SK-N-SH (cell line): ENCODE data around the gene CDH4. TPM values are rescaled to one million over a fixed set of nuclear protein-coding genes. Genes with fewer than 3 reads are reported as not detected.

Source experiments
- CTCF ChIA-PET: fragments of 300-600, 350-600 bp; formaldehyde crosslinking; extraction: SDS; loops from one replicate; lab custom pipeline; 2021; lab: Yijun Ruan, JAX
- POLR2A ChIA-PET: fragments of 350-600 bp; sonication (Branson Sonifier 250); formaldehyde crosslinking; extraction: SDS; loops from one replicate; lab custom pipeline; 2020; ENCODE audit warnings: antibody characterized with exemption, inconsistent platforms; lab: Yijun Ruan, JAX
- DNase-seq: peaks from one replicate; pipeline ENCODE4 v3.0.0; 2012
- H2AFZ ChIP-seq: fragments of 200-600 bp; sonication (generic); 2 replicates; pipeline ENCODE4 v1.8.1; 2016; ENCODE audit warnings: antibody characterized with exemption, mild to moderate bottlenecking, low read depth
- H3F3A ChIP-seq: fragments of 200-600 bp; sonication (generic); replicated peaks from 2 replicates; pipeline ENCODE3; 2016; ENCODE audit warnings: antibody characterized with exemption, mild to moderate bottlenecking; ENCODE audit not compliant: insufficient read depth
- H3K27ac ChIP-seq, 2 experiments: fragments of 200-500 bp in 1 of 2; fragments of 200-600 bp in 1 of 2; sonication (Bioruptor generic) in 1 of 2; sonication (generic), shearing (Covaris generic) in 1 of 2; 2 replicates each; pipeline versions ENCODE4 v1.5.1 to v1.6.1; 2014 to 2016; ENCODE audit warnings: low read depth in 2 of 2, inconsistent platforms in 1 of 2, low read length in 1 of 2, mild to moderate bottlenecking in 1 of 2, mixed read lengths in 1 of 2
- H3K27me3 ChIP-seq: fragments of 200-600 bp; sonication (generic), shearing (Covaris generic); 2 replicates; pipeline ENCODE4 v1.6.1; 2016; ENCODE audit warnings: mixed run types; ENCODE audit not compliant: insufficient read depth
- H3K36me3 ChIP-seq, 2 experiments: fragments of 200-500 bp in 1 of 2; fragments of 200-600 bp in 1 of 2; sonication (Bioruptor generic) in 1 of 2; sonication (generic) in 1 of 2; replicated peaks in 1 of 2; 2 replicates each; pipeline versions ENCODE3 to v1.5.1; 2014 to 2016; ENCODE audit warnings: low read length in 1 of 2, mild to moderate bottlenecking in 1 of 2; ENCODE audit not compliant: insufficient read depth in 2 of 2, control insufficient read depth in 1 of 2
- H3K4me1 ChIP-seq, 2 experiments: fragments of 200-500 bp in 1 of 2; fragments of 200-600 bp in 1 of 2; sonication (Bioruptor generic) in 1 of 2; sonication (generic), shearing (Covaris generic) in 1 of 2; 2 replicates each; pipeline versions ENCODE4 v1.5.1 to v1.6.1; 2014 to 2016; ENCODE audit warnings: low read depth in 1 of 2, low read length in 1 of 2, mixed run types in 1 of 2; ENCODE audit not compliant: insufficient read depth in 2 of 2, control insufficient read depth in 1 of 2
- H3K4me2 ChIP-seq: fragments of 200-600 bp; sonication (generic), shearing (Covaris generic); 2 replicates; pipeline ENCODE4 v1.6.1; 2017; ENCODE audit warnings: mixed run types
- H3K4me3 ChIP-seq, 2 experiments: fragments of 200-500 bp in 1 of 2; fragments of 200-600 bp in 1 of 2; sonication (Bioruptor generic) in 1 of 2; sonication (generic), shearing (Covaris generic) in 1 of 2; 2 replicates each; pipeline versions ENCODE4 v1.5.1 to v1.8.1; 2014 to 2016; ENCODE audit warnings: low read depth in 2 of 2, inconsistent platforms in 1 of 2, low read length in 1 of 2, mild to moderate bottlenecking in 1 of 2, mixed read lengths in 1 of 2, moderate library complexity in 1 of 2
- H3K79me2 ChIP-seq: fragments of 200-600 bp; sonication (generic); 2 replicates; pipeline ENCODE4 v1.8.1; 2017; ENCODE audit warnings: mild to moderate bottlenecking; ENCODE audit not compliant: insufficient read depth
- H3K9ac ChIP-seq: fragments of 200-600 bp; sonication (generic); 2 replicates; pipeline ENCODE4 v1.6.1; 2017; ENCODE audit warnings: mixed run types
- H3K9me2 ChIP-seq: fragments of 200-600 bp; sonication (generic); 2 replicates; pipeline ENCODE4 v1.6.1; 2017; ENCODE audit warnings: mixed run types
- H3K9me3 ChIP-seq: fragments of 200-600 bp; sonication (generic); 2 replicates; pipeline ENCODE4 v1.6.1; 2017; ENCODE audit warnings: mixed run types, mild to moderate bottlenecking, moderate library complexity
- H4K20me1 ChIP-seq: fragments of 200-600 bp; sonication (generic); 2 replicates; pipeline ENCODE4 v1.6.1; 2017; ENCODE audit warnings: mild to moderate bottlenecking, mixed run types; ENCODE audit not compliant: insufficient read depth
- CHD2 ChIP-seq: fragments of 150-350 bp; IDR thresholded peaks from 2 replicates; pipeline ENCODE4 v1.6.1; 2018; ENCODE audit warnings: low read length; ENCODE audit not compliant: partially characterized antibody
- ELF1 ChIP-seq: IDR thresholded peaks from 2 replicates; pipeline ENCODE4 v1.4.0; 2012
- EP300 ChIP-seq, 2 experiments: IDR thresholded peaks; 2 replicates each; pipeline versions ENCODE4 v1.4.0 to v1.6.1; 2012; ENCODE audit warnings: borderline replicate concordance in 1 of 2, low read depth in 1 of 2, low read length in 1 of 2
- FOXM1 ChIP-seq: IDR thresholded peaks from 2 replicates; pipeline ENCODE4 v1.4.0; 2012; ENCODE audit warnings: low read depth, mild to moderate bottlenecking
- GABPA ChIP-seq: IDR thresholded peaks from 2 replicates; pipeline ENCODE4 v1.4.0; 2012; ENCODE audit warnings: low read depth, mild to moderate bottlenecking
- GATA2 ChIP-seq: sonication (generic); formaldehyde crosslinking; IDR thresholded peaks from 2 replicates; pipeline ENCODE4 v1.5.0; 2020; ENCODE audit warnings: mild to moderate bottlenecking, missing genetic modification reagents
- MAX ChIP-seq: IDR thresholded peaks from 2 replicates; pipeline ENCODE4 v1.4.0; 2012; ENCODE audit warnings: low read depth
- MEF2A ChIP-seq: IDR thresholded peaks from 2 replicates; pipeline ENCODE4 v1.4.0; 2012; ENCODE audit warnings: low read depth, borderline replicate concordance
- MXI1 ChIP-seq: IDR thresholded peaks from 2 replicates; pipeline ENCODE4 v1.6.1; 2012; ENCODE audit warnings: mild to moderate bottlenecking, low read depth, low read length, improper control_type of control experiment
- NFIC ChIP-seq: IDR thresholded peaks from 2 replicates; pipeline ENCODE4 v1.4.0; 2012; ENCODE audit warnings: borderline replicate concordance
- POLR2AphosphoS5 ChIP-seq: IDR thresholded peaks from 2 replicates; pipeline ENCODE4 v1.6.1; 2012; ENCODE audit warnings: low read depth, low read length
- RAD21 ChIP-seq: IDR thresholded peaks from 2 replicates; pipeline ENCODE4 v1.6.1; 2012; ENCODE audit warnings: mild to moderate bottlenecking, low read length
- RCOR1 ChIP-seq: fragments of 150-350 bp; IDR thresholded peaks from 2 replicates; pipeline ENCODE4 v1.6.1; 2017; ENCODE audit warnings: antibody characterized with exemption, low read length
- REST ChIP-seq: IDR thresholded peaks from 2 replicates; pipeline ENCODE4 v1.6.1; 2012; ENCODE audit warnings: mild to moderate bottlenecking, low read depth, low read length, moderate library complexity
- RFX5 ChIP-seq: IDR thresholded peaks from 2 replicates; pipeline ENCODE4 v1.6.1; 2012; ENCODE audit warnings: mild to moderate bottlenecking, improper control_type of control experiment, low read length
- SMC3 ChIP-seq: IDR thresholded peaks from 2 replicates; pipeline ENCODE4 v1.6.1; 2012; ENCODE audit warnings: low read depth, low read length, improper control_type of control experiment
- TCF12 ChIP-seq: IDR thresholded peaks from 2 replicates; pipeline ENCODE4 v1.4.0; 2012
- TEAD4 ChIP-seq: IDR thresholded peaks from 2 replicates; pipeline ENCODE4 v1.4.0; 2012; ENCODE audit warnings: mild to moderate bottlenecking, borderline replicate concordance; ENCODE audit not compliant: insufficient read depth
- YY1 ChIP-seq: IDR thresholded peaks from 2 replicates; pipeline ENCODE4 v1.4.0; 2012; ENCODE audit warnings: low read depth, mild to moderate bottlenecking
- WGBS: methylation state at CpG from one replicate; pipeline ENCODE4 v1.1.6; 2017; ENCODE audit warnings: low lambda C conversion rate; 5-methylcytosine and 5-hydroxymethylcytosine counted together
- polyA plus RNA-seq, 3 experiments: library from polyadenylated mRNA; depleted of rRNA; stranded (reverse); fragments of >200 nt; gene quantifications; 2 replicates each; pipeline ENCODE4 v1.2.3, GENCODE V29; 2012
- TF ChIP-seq, protein P1 (sequence below): IDR thresholded peaks from 2 replicates; pipeline ENCODE4 v1.4.0; 2012; ENCODE audit warnings: low read depth, borderline replicate concordance
- TF ChIP-seq, protein P2 (sequence below): IDR thresholded peaks from 2 replicates; pipeline ENCODE4 v1.4.0; 2012; ENCODE audit warnings: low read depth, borderline replicate concordance

Gene CDH4
- polyA plus RNA-seq, 1 of the 3 experiments (the other 2 are of a cell fraction): not detected

DNA sequence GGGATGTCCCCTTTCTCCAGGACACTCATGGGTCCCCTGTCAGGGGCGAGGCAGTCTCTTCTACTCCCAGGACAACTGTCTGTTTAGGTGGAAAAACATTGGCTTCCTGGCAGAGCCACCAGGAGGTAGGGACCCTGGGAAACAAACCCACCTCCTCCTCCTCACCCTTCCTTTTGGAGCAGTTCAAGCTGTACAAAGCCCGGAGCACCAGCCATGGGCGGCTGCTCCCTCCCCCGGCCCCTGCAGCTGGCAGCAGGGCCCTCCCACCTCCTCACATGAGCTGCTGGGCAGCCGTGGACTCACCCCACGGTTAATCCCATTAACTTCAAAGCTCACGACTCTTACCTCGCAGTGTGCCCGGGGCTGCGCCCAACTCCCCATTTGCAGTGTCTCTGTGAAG is 48.6 kb downstream of the CDH4 start:
- no peak overlapping the region for H3K27ac ChIP-seq
- WGBS: 33% methylated on average over 10 of the region's 10 CpGs
- H3K9me2 ChIP-seq: no peaks in the 10 kb centered on the region
- H3K4me2 ChIP-seq: no peak overlapping the region
- CTCF ChIA-PET: interaction anchor here (1.0 kb wide), 1 partner anchor 1090 kb away, joined by 3 read pairs; no protein-coding TSS in a partner anchor
- no peaks in the 10 kb centered on the region for H3K79me2 ChIP-seq
- no peak overlapping the region for H2AFZ ChIP-seq
- no peak overlapping the region for H3K4me3 ChIP-seq
- H3K9ac ChIP-seq: no peak overlapping the region
- H3K36me3 ChIP-seq: no peaks in the 10 kb centered on the region
- H3K9me3 ChIP-seq: no peaks in the 10 kb centered on the region
- TF ChIP-seq MEF2A (no peak), GATA2 (CRISPR knock-in tag) (no peak), SMC3 (no peak), ELF1 (no peak), FOXM1 (no peak), NFIC (no peak), CHD2 (no peak), RFX5 (no peak), TEAD4 (no peak)
- no peaks in the 10 kb centered on the region for H3K27me3 ChIP-seq
- H3K4me1 ChIP-seq: no peaks in the 10 kb centered on the region
- no peaks in the 10 kb centered on the region for H3F3A ChIP-seq
- DNase-seq: no peak
- POLR2A ChIA-PET: no interaction called here
- H4K20me1 ChIP-seq: no peaks in the 10 kb centered on the region

- POLR2A ChIA-PET: no interaction called here
- no peaks in the 10 kb centered on the region for H4K20me1 ChIP-seq
- H3K4me2 ChIP-seq: no peak overlapping the region
- no peaks in the 10 kb centered on the region for H3K27me3 ChIP-seq
- CTCF ChIA-PET: interaction anchor here (1.0 kb wide), 1 partner anchor 1091 kb away, joined by 3 read pairs; no protein-coding TSS in a partner anchor
- no peaks in the 10 kb centered on the region for H3F3A ChIP-seq
- H3K9me2 ChIP-seq: no peaks in the 10 kb centered on the region
- no peaks in the 10 kb centered on the region for H3K79me2 ChIP-seq
- WGBS: 60% methylated on average over 20 of the region's 21 CpGs
- H2AFZ ChIP-seq: no peak overlapping the region
- TF ChIP-seq ELF1 (no peak), MAX (no peak), MEF2A (no peak), YY1 (no peak), NFIC (no peak), EP300 (IDR thresholded peaks at IDR 0.05; ENCODE audit: borderline replicate concordance in 1 of 2, low read depth in 1 of 2, low read length in 1 of 2) (no peak), RAD21 (no peak), MXI1 (no peak), GABPA (no peak), TCF12 (no peak), RCOR1 (no peak), POLR2AphosphoS5 (no peak), GATA2 (CRISPR knock-in tag) (no peak), REST (no peak)
- TF ChIP-seq, protein P1, sequence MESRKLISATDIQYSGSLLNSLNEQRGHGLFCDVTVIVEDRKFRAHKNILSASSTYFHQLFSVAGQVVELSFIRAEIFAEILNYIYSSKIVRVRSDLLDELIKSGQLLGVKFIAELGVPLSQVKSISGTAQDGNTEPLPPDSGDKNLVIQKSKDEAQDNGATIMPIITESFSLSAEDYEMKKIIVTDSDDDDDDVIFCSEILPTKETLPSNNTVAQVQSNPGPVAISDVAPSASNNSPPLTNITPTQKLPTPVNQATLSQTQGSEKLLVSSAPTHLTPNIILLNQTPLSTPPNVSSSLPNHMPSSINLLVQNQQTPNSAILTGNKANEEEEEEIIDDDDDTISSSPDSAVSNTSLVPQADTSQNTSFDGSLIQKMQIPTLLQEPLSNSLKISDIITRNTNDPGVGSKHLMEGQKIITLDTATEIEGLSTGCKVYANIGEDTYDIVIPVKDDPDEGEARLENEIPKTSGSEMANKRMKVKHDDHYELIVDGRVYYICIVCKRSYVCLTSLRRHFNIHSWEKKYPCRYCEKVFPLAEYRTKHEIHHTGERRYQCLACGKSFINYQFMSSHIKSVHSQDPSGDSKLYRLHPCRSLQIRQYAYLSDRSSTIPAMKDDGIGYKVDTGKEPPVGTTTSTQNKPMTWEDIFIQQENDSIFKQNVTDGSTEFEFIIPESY: no peak
- TF ChIP-seq, protein P2, sequence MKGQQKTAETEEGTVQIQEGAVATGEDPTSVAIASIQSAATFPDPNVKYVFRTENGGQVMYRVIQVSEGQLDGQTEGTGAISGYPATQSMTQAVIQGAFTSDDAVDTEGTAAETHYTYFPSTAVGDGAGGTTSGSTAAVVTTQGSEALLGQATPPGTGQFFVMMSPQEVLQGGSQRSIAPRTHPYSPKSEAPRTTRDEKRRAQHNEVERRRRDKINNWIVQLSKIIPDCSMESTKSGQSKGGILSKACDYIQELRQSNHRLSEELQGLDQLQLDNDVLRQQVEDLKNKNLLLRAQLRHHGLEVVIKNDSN: no peak
- no peaks in the 10 kb centered on the region for H3K4me1 ChIP-seq
- H3K9me3 ChIP-seq: no peaks in the 10 kb centered on the region
- H3K9ac ChIP-seq: no peak overlapping the region
- H3K27ac ChIP-seq: no peak overlapping the region
- H3K36me3 ChIP-seq: no peaks in the 10 kb centered on the region
- DNase-seq: no peak
- H3K4me3 ChIP-seq: no peak overlapping the region
These were observed 49.9 kb downstream of the CDH4 start for GRCh38 chr20:61301711-61302525.
